Activated naive CD8-positive, alpha-beta T cell treated with anti-CD3 and anti-CD28 coated beads for 36 hours (primary cell): ENCODE data around the gene PDE4D. TPM values are rescaled to one million over a fixed set of nuclear protein-coding genes. Genes with fewer than 3 reads are reported as not detected.

Source experiments
- DNase-seq: peaks from one replicate; pipeline ENCODE4 v3.0.0; 2021
- H3K27ac Mint-ChIP-seq: one replicate; pipeline ENCODE4 v1.8.0; 2022; ENCODE audit warnings: mild to moderate bottlenecking, moderate library complexity, mixed read lengths
- H3K27me3 Mint-ChIP-seq: one replicate; pipeline ENCODE4 v1.8.0; 2022; ENCODE audit warnings: mild to moderate bottlenecking, mixed read lengths
- H3K36me3 Mint-ChIP-seq: one replicate; pipeline ENCODE4 v1.8.0; 2021; ENCODE audit warnings: mild to moderate bottlenecking, mixed read lengths
- H3K4me1 Mint-ChIP-seq: one replicate; pipeline ENCODE4 v1.8.0; 2021; ENCODE audit warnings: mixed read lengths
- H3K4me3 Mint-ChIP-seq: one replicate; pipeline ENCODE4 v1.8.0; 2022; ENCODE audit warnings: mild to moderate bottlenecking, moderate library complexity, mixed read lengths
- H3K9me3 Mint-ChIP-seq: one replicate; pipeline ENCODE4 v1.8.0; 2022; ENCODE audit warnings: mixed read lengths
- total RNA-seq, 2 experiments: library from RNA; stranded (reverse); gene quantifications; one replicate each; pipeline ENCODE4 v1.2.3, GENCODE V29; 2021

Gene PDE4D
- total RNA-seq, 2 experiments from 2014 or later = 40.7 TPM

- peaks cover 22% of the 10 kb centered on the region for H3K27me3 Mint-ChIP-seq
- H3K9me3 Mint-ChIP-seq = no peaks in the 10 kb centered on the region
- H3K4me1 Mint-ChIP-seq = peaks cover 7% of the 10 kb centered on the region
- H3K4me3 Mint-ChIP-seq = no peak overlapping the region
- no peak for DNase-seq
- H3K27ac Mint-ChIP-seq = no peak overlapping the region
- no peaks in the 10 kb centered on the region for H3K36me3 Mint-ChIP-seq
Measured at GRCh38 chr5:59189472-59190244, 703.9 kb downstream of the PDE4D start.

- H3K27me3 Mint-ChIP-seq = peaks cover 22% of the 10 kb centered on the region
- H3K27ac Mint-ChIP-seq = no peak overlapping the region
- no peaks in the 10 kb centered on the region for H3K9me3 Mint-ChIP-seq
- H3K4me3 Mint-ChIP-seq = peak overlapping the region; percentile 0
- peak; percentile 52 for DNase-seq
- H3K36me3 Mint-ChIP-seq = no peaks in the 10 kb centered on the region
- H3K4me1 Mint-ChIP-seq = peaks cover 7% of the 10 kb centered on the region
Measured at GRCh38 chr5:59188419-59189225, 704.9 kb downstream of the PDE4D start.

- Mint-ChIP-seq H3K4me1 (peaks cover 7% of the 10 kb centered on the region), H3K4me3 (no peak overlapping the region), H3K9me3 (no peaks in the 10 kb centered on the region), H3K36me3 (no peaks in the 10 kb centered on the region), H3K27ac (no peak overlapping the region), H3K27me3 (peaks cover 22% of the 10 kb centered on the region)
- no peak for DNase-seq
Measured at GRCh38 chr5:59187857-59188256, 705.7 kb downstream of the PDE4D start.

- DNase-seq = no peak
- Mint-ChIP-seq H3K36me3 (no peaks in the 10 kb centered on the region), H3K27ac (no peak overlapping the region), H3K27me3 (peaks cover 22% of the 10 kb centered on the region), H3K9me3 (no peaks in the 10 kb centered on the region), H3K4me1 (peaks cover 7% of the 10 kb centered on the region), H3K4me3 (no peak overlapping the region)
Measured at GRCh38 chr5:59186623-59187022, 706.9 kb downstream of the PDE4D start.

GRCh38 chr5:59185757-59186385 lies 707.7 kb downstream of the PDE4D start:
- no peak for DNase-seq
- peaks cover 22% of the 10 kb centered on the region for H3K27me3 Mint-ChIP-seq
- no peak overlapping the region for H3K27ac Mint-ChIP-seq
- H3K4me3 Mint-ChIP-seq = no peak overlapping the region
- no peaks in the 10 kb centered on the region for H3K36me3 Mint-ChIP-seq
- peaks cover 7% of the 10 kb centered on the region for H3K4me1 Mint-ChIP-seq
- no peaks in the 10 kb centered on the region for H3K9me3 Mint-ChIP-seq

GRCh38 chr5:59184769-59185168 lies 708.8 kb downstream of the PDE4D start:
- Mint-ChIP-seq H3K27me3 (peaks cover 20% of the 10 kb centered on the region), H3K36me3 (no peaks in the 10 kb centered on the region), H3K4me3 (no peak overlapping the region), H3K4me1 (peaks cover 7% of the 10 kb centered on the region), H3K9me3 (no peaks in the 10 kb centered on the region), H3K27ac (no peak overlapping the region)
- DNase-seq = no peak

- no peaks in the 10 kb centered on the region for H3K36me3 Mint-ChIP-seq
- peaks cover 11% of the 10 kb centered on the region for H3K4me1 Mint-ChIP-seq
- DNase-seq = no peak
- H3K9me3 Mint-ChIP-seq = no peaks in the 10 kb centered on the region
- no peak overlapping the region for H3K4me3 Mint-ChIP-seq
- H3K27ac Mint-ChIP-seq = no peak overlapping the region
- peaks cover 3% of the 10 kb centered on the region for H3K27me3 Mint-ChIP-seq
Measured at GRCh38 chr5:59182760-59183159, 710.8 kb downstream of the PDE4D start.

GRCh38 chr5:59180515-59180914 lies 713.0 kb downstream of the PDE4D start:
- DNase-seq = no peak
- Mint-ChIP-seq H3K4me1 (peaks cover 7% of the 10 kb centered on the region), H3K27ac (no peak overlapping the region), H3K27me3 (no peaks in the 10 kb centered on the region), H3K9me3 (no peaks in the 10 kb centered on the region), H3K4me3 (no peak overlapping the region), H3K36me3 (no peaks in the 10 kb centered on the region)

GRCh38 chr5:59179704-59180103 lies 713.8 kb downstream of the PDE4D start:
- Mint-ChIP-seq H3K4me3 (no peak overlapping the region), H3K4me1 (peaks cover 7% of the 10 kb centered on the region), H3K27me3 (no peaks in the 10 kb centered on the region), H3K9me3 (no peaks in the 10 kb centered on the region), H3K36me3 (no peaks in the 10 kb centered on the region), H3K27ac (no peak overlapping the region)
- no peak for DNase-seq

- Mint-ChIP-seq H3K9me3 (no peaks in the 10 kb centered on the region), H3K27ac (no peak overlapping the region)
Measured at GRCh38 chr5:59178482-59178881, 715.0 kb downstream of the PDE4D start.

GRCh38 chr5:59178071-59178470 lies 715.5 kb downstream of the PDE4D start:
- no peaks in the 10 kb centered on the region for H3K36me3 Mint-ChIP-seq
- no peak overlapping the region for H3K27ac Mint-ChIP-seq
- H3K27me3 Mint-ChIP-seq = no peaks in the 10 kb centered on the region
- DNase-seq = no peak
- no peak overlapping the region for H3K4me3 Mint-ChIP-seq
- H3K4me1 Mint-ChIP-seq = peaks cover 11% of the 10 kb centered on the region
- no peaks in the 10 kb centered on the region for H3K9me3 Mint-ChIP-seq

More at GRCh38 chr5:59178482-59178881, 715.0 kb downstream of the PDE4D start:
- no peak for DNase-seq
- no peaks in the 10 kb centered on the region for H3K27me3 Mint-ChIP-seq
- H3K4me1 Mint-ChIP-seq = peaks cover 11% of the 10 kb centered on the region
- no peaks in the 10 kb centered on the region for H3K36me3 Mint-ChIP-seq
- no peak overlapping the region for H3K4me3 Mint-ChIP-seq

GRCh38 chr5:59177644-59178043 lies 715.9 kb downstream of the PDE4D start:
- Mint-ChIP-seq H3K36me3 (no peaks in the 10 kb centered on the region), H3K27me3 (no peaks in the 10 kb centered on the region), H3K4me3 (no peak overlapping the region), H3K9me3 (no peaks in the 10 kb centered on the region), H3K27ac (no peak overlapping the region), H3K4me1 (peaks cover 11% of the 10 kb centered on the region)
- no peak for DNase-seq

GRCh38 chr5:59174248-59174844 lies 719.2 kb downstream of the PDE4D start:
- Mint-ChIP-seq H3K4me1 (peaks cover 14% of the 10 kb centered on the region), H3K27ac (no peak overlapping the region), H3K36me3 (no peaks in the 10 kb centered on the region), H3K9me3 (no peaks in the 10 kb centered on the region), H3K4me3 (no peak overlapping the region), H3K27me3 (no peaks in the 10 kb centered on the region)
- peak; percentile 8 for DNase-seq

GRCh38 chr5:59173578-59173977 lies 719.9 kb downstream of the PDE4D start:
- H3K4me1 Mint-ChIP-seq = peaks cover 14% of the 10 kb centered on the region

GRCh38 chr5:59171131-59171530 lies 722.4 kb downstream of the PDE4D start:
- no peak overlapping the region for H3K4me3 Mint-ChIP-seq
- H3K27ac Mint-ChIP-seq = no peak overlapping the region
- no peak for DNase-seq
- no peaks in the 10 kb centered on the region for H3K27me3 Mint-ChIP-seq
- no peaks in the 10 kb centered on the region for H3K9me3 Mint-ChIP-seq
- no peaks in the 10 kb centered on the region for H3K36me3 Mint-ChIP-seq
- H3K4me1 Mint-ChIP-seq = peaks cover 7% of the 10 kb centered on the region

More at GRCh38 chr5:59173578-59173977, 719.9 kb downstream of the PDE4D start:
- no peaks in the 10 kb centered on the region for H3K27me3 Mint-ChIP-seq
- no peak for DNase-seq
- H3K4me3 Mint-ChIP-seq = no peak overlapping the region
- H3K36me3 Mint-ChIP-seq = no peaks in the 10 kb centered on the region
- no peaks in the 10 kb centered on the region for H3K9me3 Mint-ChIP-seq
- H3K27ac Mint-ChIP-seq = no peak overlapping the region
